GM12874 (cell line): ENCODE measurements around the gene BORCS6.

ENCODE experiments used
- TF ChIP-seq, protein P1 (sequence below): IDR thresholded peaks from 2 replicates; pipeline ENCODE4 v1.5.1; 2011; ENCODE audit warnings: low read depth, mild to moderate bottlenecking, control low read depth, low read length, moderate library complexity; ENCODE audit not compliant: insufficient read depth

The BORCS6 gene

DNA sequence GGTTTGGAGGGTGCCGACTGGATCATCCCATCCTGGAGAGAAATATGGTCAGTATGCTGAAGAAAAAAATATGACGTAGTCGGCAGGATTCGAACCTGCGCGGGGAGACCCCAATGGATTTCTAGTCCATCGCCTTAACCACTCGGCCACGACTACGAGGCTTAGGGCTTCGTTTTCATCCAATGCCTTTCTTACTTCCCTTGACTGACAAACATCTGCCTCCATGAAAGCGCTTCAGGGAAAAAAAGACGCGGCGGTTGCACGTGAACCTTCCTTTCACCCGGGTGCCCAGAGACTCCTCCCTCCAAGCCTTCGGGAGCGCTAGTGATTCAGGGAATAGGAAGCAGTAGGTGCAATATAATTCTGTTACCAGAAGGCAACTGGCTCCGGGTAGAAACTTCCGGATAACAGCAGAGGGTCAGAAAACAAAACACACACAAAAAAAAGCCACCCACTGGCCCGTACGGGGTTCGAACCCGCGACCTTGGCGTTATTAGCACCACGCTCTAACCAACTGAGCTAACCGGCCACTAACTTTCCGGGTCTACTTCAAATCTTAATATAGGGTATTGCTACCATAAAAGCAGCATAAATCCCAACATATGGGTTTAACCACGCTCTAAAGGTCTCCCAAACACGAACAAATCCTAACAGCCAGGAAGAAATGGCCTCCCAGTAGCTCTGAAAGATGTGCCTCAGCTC, 36.7 kb upstream of the BORCS6 start:
- TF ChIP-seq, protein P1, sequence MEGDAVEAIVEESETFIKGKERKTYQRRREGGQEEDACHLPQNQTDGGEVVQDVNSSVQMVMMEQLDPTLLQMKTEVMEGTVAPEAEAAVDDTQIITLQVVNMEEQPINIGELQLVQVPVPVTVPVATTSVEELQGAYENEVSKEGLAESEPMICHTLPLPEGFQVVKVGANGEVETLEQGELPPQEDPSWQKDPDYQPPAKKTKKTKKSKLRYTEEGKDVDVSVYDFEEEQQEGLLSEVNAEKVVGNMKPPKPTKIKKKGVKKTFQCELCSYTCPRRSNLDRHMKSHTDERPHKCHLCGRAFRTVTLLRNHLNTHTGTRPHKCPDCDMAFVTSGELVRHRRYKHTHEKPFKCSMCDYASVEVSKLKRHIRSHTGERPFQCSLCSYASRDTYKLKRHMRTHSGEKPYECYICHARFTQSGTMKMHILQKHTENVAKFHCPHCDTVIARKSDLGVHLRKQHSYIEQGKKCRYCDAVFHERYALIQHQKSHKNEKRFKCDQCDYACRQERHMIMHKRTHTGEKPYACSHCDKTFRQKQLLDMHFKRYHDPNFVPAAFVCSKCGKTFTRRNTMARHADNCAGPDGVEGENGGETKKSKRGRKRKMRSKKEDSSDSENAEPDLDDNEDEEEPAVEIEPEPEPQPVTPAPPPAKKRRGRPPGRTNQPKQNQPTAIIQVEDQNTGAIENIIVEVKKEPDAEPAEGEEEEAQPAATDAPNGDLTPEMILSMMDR, result no peak

DNA sequence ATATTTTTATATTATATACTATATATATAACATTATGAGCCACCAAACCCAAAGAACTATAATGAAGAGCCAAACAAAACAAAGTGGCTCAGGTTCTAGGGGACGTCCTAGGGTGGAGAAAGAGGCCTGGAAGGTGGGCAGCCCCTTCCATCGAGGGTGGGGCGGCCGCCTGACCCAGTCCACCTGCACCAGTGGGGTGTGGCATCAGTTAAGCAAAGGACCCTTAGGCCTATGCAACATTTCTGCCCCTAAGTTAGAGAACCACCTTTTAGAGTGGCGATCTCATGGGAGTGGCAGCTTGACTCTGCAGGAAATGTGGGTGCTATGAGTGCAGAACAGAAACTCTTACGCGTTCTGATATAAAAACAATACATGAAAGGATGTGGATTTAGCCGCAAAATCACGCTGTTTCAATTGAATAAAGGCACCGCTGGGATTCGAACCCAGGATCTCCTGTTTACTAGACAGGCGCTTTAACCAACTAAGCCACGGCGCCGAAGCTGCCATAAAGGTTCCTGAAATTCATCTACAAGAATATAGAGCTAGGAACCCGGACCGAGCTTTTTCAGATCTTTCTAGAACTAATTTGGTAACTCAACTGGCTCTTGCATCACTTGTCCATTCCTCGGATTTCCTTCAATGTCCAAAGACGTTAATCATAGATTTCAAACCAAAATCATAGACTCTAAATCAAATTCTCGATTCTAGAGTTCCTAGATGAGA, 36.0 kb upstream of the BORCS6 start:
- TF ChIP-seq, protein P1, result no peak

DNA sequence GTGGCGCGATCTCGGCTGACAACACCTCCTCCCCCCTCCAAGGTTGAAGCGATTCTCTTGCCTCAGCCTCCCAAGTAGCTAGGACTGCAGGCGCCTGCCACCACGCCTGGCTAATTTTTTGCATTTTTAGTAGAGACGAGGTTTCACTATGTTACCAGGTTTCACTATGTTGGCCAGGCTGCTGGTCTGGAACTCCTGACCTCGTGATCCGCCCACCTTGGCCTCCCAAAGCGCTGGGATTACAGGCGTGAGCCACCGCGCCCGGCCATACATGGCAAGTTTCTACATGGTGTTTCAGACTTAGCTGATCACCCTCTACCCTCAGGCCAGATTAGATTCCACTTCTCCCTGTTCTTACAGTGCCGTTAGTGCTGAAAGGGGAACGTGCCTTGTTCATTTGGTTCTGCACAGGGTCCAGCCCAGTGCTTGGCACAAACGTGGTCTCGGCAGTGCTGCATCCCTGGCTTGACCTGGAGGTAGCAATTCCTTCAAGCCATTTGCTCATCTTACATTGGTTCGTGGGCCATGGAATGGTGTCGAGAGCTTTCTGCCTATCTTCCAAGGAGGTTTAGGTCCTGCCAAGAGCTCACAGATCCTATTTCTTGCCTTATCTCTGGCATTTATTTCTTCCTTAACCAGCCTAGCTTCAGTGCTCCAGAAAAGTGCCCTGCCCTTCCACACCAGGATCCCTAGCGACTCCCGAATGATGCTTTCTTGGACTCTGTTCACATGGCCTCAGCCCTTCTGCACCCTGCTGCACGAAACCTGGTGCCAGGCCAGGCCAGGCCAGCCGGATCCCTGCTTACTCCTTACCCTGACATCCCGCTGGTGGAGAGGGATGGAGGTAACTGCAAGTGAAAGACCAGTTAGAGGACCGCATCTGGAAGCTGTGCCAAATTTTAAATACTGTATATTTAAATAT, 35.2 kb upstream of the BORCS6 start:
- TF ChIP-seq, protein P1, result no peak

DNA sequence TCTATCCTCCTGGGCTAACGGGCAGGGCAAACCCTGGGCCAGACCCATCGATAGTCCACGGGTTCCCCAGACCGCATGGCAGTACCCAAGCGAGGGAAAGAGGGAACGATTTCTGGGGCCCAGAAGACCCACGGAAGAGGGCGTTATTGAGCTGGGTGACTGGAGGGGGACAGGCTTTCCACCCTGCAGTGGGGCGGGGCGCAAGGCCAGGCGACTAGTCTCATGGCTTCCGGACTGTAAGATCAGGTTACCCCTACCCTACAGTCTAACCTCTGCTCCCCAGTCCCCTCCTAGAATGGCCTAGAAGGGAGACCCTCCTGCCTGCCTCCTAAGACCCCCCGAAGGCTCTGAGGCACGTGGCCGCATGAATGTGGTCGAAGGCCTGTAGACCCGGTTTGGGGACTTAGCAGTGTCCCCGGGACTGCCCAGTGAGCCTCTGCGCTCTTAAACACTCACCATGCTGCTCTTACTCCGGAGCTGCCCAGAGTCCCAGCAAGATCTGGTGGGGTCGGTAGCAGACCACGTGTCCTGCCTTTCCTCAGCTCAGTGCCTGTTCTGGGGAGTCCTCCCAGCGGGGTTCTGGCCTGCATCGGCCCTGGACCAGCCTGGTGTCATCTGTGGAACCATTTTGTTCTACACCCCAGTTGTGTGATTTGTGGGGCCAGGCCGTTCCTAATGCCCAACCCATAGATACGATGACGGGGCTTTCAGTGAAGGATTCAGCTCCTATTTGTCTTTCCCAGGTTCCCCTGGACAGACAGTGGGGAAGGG, 33.6 kb upstream of the BORCS6 start:
- TF ChIP-seq, protein P1, result peak; percentile 50

DNA sequence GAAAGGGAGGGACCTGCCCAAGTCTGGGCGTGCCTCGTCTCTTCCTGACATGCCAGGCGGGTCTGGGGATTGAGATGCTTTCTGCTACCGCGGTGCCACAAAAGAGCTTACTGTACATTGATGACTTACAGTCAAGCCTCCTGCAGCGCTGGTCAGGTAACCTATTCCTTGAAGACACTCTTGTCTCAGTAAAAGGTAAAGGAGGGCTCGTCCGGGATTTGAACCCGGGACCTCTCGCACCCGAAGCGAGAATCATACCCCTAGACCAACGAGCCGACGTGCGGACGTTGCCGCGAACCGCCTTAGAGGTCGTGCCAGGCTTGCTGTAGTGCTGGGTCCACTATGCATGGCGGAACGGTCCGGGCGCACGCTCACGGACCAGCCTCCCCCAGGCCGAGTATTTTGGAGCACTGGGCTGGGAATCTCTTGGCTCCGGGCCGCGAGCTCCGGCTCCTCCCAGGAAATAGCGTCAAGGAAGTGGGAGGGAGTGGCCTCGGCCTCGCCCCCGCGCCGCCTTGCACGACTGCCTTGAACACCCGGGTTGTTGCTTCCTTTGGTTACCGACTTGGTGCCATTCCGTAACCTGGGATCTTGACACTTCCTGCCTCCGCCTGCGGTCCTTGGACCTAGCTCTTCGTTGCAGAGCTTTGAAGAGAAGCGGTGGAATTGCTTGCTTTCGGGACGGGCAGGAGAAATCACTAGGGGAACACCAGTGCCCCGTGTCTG, 32.8 kb upstream of the BORCS6 start:
- TF ChIP-seq, protein P1, result no peak

DNA sequence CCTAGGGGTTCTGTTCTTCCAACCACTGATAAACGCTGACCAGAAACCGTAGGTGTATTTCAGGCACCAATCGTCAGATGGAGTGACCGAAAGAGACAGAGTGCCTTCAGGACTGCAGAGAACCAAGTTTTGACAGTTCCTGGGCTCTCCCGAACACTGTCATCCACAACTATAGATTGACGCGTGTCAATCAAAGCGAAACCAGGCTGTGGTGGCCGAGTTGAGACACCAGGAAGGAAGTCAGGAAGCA, 32.3 kb upstream of the BORCS6 start:
- TF ChIP-seq, protein P1, result no peak
